Measurements from ENCODE around the gene PTDSS2. TPM values are rescaled to one million over a fixed set of nuclear protein-coding genes. Genes with fewer than 3 reads are reported as not detected.
A peak's percentile ranks its signal among the peaks of the same experiment; 100 is the strongest.

The PTDSS2 gene
- total and polyA plus RNA-seq, 2 experiments from 2014 or later: 22.7 to 145 TPM

DNA sequence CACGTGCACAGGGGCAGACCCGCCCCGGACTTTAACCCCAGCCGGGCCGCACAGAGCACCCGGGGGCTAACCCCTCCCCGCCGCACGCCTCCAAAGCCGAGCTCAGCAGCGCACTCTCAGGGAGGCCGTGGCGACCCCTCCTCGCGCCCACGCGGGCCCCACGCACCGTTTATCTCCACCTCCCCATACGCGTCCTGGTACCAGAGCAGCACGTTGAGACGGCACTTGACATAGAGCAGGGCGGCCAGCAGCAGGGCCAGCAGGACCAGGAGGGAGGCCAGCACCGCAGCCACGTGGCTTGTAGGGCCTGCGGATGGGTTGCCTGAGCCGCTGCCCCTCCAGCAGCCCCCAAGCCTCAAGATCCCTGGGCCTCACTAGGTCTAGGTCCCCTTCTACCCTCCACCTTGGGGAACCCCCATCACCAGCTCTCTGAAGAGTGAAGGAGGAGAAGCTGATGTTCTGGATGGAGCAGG, 42.4 kb upstream of the PTDSS2 start:
- Mint-ChIP-seq H3K9me3 (peaks cover 10% of the 10 kb centered on the region; the same call in 2 of the 3 replicates), H3K27ac (no peak overlapping the region), H3K4me3 (no peak overlapping the region; the same call in 2 of the 3 replicates), H3K4me1 (no peaks in the 10 kb centered on the region; the same call in 2 of the 3 replicates), H3K36me3 (ENCODE audit: low read depth) (no peaks in the 10 kb centered on the region; the same call in 2 of the 3 replicates), H3K27me3 (ENCODE audit: insufficient read depth, low read depth, poor library complexity) (peaks cover 8% of the 10 kb centered on the region)
- H3K4me3 ChIP-seq: peak overlapping the region; percentile 44; the same call in 1 of the 2 replicates
- no peaks in the 10 kb centered on the region for H3F3A ChIP-seq (replicated peaks; ENCODE audit: low read depth)
- no peaks in the 10 kb centered on the region for H3K36me3 ChIP-seq (ENCODE audit: insufficient read depth)
- H3K27ac ChIP-seq (ENCODE audit: low read depth): no peak overlapping the region
- TF ChIP-seq STAT1 (IDR thresholded peaks at IDR 0.05; ENCODE audit: unreplicated experiment): no peak
- TF ChIP-seq JUNB (IDR thresholded peaks at IDR 0.05; ENCODE audit: unreplicated experiment): no peak
- DNase-seq (ENCODE audit: low spot score) (no peak), ATAC-seq (peak; percentile 13)
- H4K20me1 ChIP-seq (replicated peaks; ENCODE audit: insufficient read depth): no peaks in the 10 kb centered on the region; the same call in 1 of the 2 replicates
- no peaks in the 10 kb centered on the region for H3K79me2 ChIP-seq (replicated peaks; ENCODE audit: insufficient read depth)
- no peaks in the 10 kb centered on the region for H3K9me2 ChIP-seq (ENCODE audit: insufficient read depth)
- H2AFZ ChIP-seq: no peak overlapping the region
- H3K27me3 ChIP-seq (ENCODE audit: insufficient read depth): no peaks in the 10 kb centered on the region
- H3K4me1 ChIP-seq (ENCODE audit: insufficient read depth): no peaks in the 10 kb centered on the region
- H3K4me2 ChIP-seq: peak overlapping the region; percentile 51

DNA sequence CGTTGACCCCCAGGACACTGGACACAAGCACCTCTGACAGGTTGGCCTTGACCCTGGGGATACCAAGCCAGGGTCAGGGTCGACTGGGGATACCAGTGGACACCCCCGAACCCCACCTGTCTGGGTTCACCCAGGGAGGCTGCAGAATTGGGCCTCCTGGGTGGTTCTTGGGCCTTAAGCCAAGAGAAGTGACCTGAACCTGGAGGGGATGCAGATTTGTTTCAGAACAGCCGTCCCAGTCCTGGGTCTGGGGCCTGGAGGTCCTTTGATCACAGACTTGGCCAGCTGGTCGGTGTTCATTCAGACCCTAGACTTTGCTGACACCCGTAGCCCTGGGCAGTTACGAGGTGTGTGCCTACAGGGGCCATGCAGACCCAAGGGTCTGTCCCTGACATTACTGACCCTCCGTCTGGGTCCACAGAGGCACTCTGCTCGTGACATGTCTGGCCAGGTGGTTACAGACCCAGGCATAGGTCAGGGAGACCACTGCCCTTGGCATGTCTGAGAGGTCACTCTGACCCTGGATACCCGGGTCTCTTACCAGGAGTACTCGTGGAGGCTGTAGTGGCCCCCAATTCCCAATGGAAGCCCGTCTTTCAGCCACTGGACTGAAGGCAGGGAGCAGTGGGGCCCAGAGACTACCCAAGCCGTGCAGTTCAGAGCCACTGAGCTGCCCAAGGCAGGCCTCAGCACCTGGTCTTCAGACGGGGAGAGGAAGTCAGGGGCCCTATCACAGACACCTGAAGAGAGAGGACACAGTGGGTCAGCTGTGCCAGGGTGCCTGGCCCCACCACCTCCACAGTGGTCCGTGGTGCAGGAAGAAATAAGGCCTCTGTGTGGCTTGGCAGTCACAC, 41.7 kb upstream of the PTDSS2 start:
- H3K9me3 Mint-ChIP-seq: peaks cover 9% of the 10 kb centered on the region; the same call in 2 of the 3 replicates
- ATAC-seq (no peak), DNase-seq (ENCODE audit: low spot score) (no peak)
- H3K27me3 ChIP-seq (ENCODE audit: insufficient read depth): no peaks in the 10 kb centered on the region
- no peaks in the 10 kb centered on the region; the same call in 2 of the 3 replicates for H3K4me1 Mint-ChIP-seq
- no peak overlapping the region for H2AFZ ChIP-seq
- no peak overlapping the region for H3K4me3 Mint-ChIP-seq
- H3K27me3 Mint-ChIP-seq (ENCODE audit: insufficient read depth, low read depth, poor library complexity): peaks cover 12% of the 10 kb centered on the region
- H3K27ac ChIP-seq (ENCODE audit: low read depth): no peak overlapping the region
- H4K20me1 ChIP-seq (replicated peaks; ENCODE audit: insufficient read depth): no peaks in the 10 kb centered on the region; the same call in 1 of the 2 replicates
- no peaks in the 10 kb centered on the region; the same call in 2 of the 3 replicates for H3K36me3 Mint-ChIP-seq (ENCODE audit: low read depth)
- H3K9me2 ChIP-seq (ENCODE audit: insufficient read depth): no peaks in the 10 kb centered on the region
- no peaks in the 10 kb centered on the region for H3F3A ChIP-seq (replicated peaks; ENCODE audit: low read depth)
- no peak overlapping the region for H3K4me2 ChIP-seq
- H3K36me3 ChIP-seq (ENCODE audit: insufficient read depth): no peaks in the 10 kb centered on the region
- H3K4me1 ChIP-seq (ENCODE audit: insufficient read depth): no peaks in the 10 kb centered on the region
- no peak overlapping the region for H3K4me3 ChIP-seq
- no peak overlapping the region for H3K27ac Mint-ChIP-seq
- H3K79me2 ChIP-seq (replicated peaks; ENCODE audit: insufficient read depth): 0 out of 2 replicates have a peak, but pooled peaks cover 2% of the 10 kb centered on the region
- TF ChIP-seq NANOG (IDR thresholded peaks at IDR 0.05; ENCODE audit: borderline replicate concordance) (no peak), CREB1 (CRISPR knock-in tag; IDR thresholded peaks at IDR 0.05; ENCODE audit: low read depth) (no peak), JUNB (IDR thresholded peaks at IDR 0.05; ENCODE audit: unreplicated experiment) (no peak), STAT1 (IDR thresholded peaks at IDR 0.05; ENCODE audit: unreplicated experiment) (no peak), ZNF114 (CRISPR knock-in tag; IDR thresholded peaks at IDR 0.05) (no peak), POLR2AphosphoS5 (IDR thresholded peaks at IDR 0.05; ENCODE audit: low read depth) (no peak; the same call in 1 of the 2 replicates)
- TF ChIP-seq, protein P1, sequence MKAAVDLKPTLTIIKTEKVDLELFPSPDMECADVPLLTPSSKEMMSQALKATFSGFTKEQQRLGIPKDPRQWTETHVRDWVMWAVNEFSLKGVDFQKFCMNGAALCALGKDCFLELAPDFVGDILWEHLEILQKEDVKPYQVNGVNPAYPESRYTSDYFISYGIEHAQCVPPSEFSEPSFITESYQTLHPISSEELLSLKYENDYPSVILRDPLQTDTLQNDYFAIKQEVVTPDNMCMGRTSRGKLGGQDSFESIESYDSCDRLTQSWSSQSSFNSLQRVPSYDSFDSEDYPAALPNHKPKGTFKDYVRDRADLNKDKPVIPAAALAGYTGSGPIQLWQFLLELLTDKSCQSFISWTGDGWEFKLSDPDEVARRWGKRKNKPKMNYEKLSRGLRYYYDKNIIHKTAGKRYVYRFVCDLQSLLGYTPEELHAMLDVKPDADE (IDR thresholded peaks at IDR 0.05): no peak
- TF ChIP-seq, protein P2, sequence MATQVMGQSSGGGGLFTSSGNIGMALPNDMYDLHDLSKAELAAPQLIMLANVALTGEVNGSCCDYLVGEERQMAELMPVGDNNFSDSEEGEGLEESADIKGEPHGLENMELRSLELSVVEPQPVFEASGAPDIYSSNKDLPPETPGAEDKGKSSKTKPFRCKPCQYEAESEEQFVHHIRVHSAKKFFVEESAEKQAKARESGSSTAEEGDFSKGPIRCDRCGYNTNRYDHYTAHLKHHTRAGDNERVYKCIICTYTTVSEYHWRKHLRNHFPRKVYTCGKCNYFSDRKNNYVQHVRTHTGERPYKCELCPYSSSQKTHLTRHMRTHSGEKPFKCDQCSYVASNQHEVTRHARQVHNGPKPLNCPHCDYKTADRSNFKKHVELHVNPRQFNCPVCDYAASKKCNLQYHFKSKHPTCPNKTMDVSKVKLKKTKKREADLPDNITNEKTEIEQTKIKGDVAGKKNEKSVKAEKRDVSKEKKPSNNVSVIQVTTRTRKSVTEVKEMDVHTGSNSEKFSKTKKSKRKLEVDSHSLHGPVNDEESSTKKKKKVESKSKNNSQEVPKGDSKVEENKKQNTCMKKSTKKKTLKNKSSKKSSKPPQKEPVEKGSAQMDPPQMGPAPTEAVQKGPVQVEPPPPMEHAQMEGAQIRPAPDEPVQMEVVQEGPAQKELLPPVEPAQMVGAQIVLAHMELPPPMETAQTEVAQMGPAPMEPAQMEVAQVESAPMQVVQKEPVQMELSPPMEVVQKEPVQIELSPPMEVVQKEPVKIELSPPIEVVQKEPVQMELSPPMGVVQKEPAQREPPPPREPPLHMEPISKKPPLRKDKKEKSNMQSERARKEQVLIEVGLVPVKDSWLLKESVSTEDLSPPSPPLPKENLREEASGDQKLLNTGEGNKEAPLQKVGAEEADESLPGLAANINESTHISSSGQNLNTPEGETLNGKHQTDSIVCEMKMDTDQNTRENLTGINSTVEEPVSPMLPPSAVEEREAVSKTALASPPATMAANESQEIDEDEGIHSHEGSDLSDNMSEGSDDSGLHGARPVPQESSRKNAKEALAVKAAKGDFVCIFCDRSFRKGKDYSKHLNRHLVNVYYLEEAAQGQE (IDR thresholded peaks at IDR 0.05; ENCODE audit: unreplicated experiment): no peak
- TF ChIP-seq, protein P3, sequence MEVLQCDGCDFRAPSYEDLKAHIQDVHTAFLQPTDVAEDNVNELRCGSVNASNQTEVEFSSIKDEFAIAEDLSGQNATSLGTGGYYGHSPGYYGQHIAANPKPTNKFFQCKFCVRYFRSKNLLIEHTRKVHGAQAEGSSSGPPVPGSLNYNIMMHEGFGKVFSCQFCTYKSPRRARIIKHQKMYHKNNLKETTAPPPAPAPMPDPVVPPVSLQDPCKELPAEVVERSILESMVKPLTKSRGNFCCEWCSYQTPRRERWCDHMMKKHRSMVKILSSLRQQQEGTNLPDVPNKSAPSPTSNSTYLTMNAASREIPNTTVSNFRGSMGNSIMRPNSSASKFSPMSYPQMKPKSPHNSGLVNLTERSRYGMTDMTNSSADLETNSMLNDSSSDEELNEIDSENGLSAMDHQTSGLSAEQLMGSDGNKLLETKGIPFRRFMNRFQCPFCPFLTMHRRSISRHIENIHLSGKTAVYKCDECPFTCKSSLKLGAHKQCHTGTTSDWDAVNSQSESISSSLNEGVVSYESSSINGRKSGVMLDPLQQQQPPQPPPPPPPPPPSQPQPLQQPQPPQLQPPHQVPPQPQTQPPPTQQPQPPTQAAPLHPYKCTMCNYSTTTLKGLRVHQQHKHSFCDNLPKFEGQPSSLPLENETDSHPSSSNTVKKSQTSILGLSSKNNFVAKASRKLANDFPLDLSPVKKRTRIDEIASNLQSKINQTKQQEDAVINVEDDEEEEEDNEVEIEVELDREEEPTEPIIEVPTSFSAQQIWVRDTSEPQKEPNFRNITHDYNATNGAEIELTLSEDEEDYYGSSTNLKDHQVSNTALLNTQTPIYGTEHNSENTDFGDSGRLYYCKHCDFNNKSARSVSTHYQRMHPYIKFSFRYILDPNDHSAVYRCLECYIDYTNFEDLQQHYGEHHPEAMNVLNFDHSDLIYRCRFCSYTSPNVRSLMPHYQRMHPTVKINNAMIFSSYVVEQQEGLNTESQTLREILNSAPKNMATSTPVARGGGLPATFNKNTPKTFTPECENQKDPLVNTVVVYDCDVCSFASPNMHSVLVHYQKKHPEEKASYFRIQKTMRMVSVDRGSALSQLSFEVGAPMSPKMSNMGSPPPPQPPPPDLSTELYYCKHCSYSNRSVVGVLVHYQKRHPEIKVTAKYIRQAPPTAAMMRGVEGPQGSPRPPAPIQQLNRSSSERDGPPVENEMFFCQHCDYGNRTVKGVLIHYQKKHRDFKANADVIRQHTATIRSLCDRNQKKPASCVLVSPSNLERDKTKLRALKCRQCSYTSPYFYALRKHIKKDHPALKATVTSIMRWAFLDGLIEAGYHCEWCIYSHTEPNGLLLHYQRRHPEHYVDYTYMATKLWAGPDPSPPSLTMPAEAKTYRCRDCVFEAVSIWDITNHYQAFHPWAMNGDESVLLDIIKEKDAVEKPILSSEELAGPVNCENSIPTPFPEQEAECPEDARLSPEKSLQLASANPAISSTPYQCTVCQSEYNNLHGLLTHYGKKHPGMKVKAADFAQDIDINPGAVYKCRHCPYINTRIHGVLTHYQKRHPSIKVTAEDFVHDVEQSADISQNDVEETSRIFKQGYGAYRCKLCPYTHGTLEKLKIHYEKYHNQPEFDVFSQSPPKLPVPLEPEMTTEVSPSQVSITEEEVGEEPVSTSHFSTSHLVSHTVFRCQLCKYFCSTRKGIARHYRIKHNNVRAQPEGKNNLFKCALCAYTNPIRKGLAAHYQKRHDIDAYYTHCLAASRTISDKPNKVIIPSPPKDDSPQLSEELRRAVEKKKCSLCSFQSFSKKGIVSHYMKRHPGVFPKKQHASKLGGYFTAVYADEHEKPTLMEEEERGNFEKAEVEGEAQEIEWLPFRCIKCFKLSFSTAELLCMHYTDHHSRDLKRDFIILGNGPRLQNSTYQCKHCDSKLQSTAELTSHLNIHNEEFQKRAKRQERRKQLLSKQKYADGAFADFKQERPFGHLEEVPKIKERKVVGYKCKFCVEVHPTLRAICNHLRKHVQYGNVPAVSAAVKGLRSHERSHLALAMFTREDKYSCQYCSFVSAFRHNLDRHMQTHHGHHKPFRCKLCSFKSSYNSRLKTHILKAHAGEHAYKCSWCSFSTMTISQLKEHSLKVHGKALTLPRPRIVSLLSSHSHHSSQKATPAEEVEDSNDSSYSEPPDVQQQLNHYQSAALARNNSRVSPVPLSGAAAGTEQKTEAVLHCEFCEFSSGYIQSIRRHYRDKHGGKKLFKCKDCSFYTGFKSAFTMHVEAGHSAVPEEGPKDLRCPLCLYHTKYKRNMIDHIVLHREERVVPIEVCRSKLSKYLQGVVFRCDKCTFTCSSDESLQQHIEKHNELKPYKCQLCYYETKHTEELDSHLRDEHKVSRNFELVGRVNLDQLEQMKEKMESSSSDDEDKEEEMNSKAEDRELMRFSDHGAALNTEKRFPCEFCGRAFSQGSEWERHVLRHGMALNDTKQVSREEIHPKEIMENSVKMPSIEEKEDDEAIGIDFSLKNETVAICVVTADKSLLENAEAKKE (CRISPR knock-in tag; IDR thresholded peaks at IDR 0.05): no peak

Measured in GM23338 (cell line).